AG04450 (cell line): ENCODE data around the gene PCDHB5. TPM values are rescaled to one million over a fixed set of nuclear protein-coding genes. Genes with fewer than 3 reads are reported as not detected.
"Not testable (repeated sequence)": the region's sequence is repeated elsewhere in the genome, so short reads cannot be mapped to it uniquely, and the experiment has no call there.

Source experiments
- CTCF ChIA-PET: fragments of 300-600, 350-600 bp; formaldehyde crosslinking; extraction: SDS; loops from one replicate; lab custom pipeline; 2022; ENCODE audit warnings: antibody characterized with exemption, inconsistent platforms; lab: Charles Lee
- POLR2A ChIA-PET: fragments of 350-600 bp; formaldehyde crosslinking; extraction: SDS; loops from one replicate; lab custom pipeline; 2021; ENCODE audit warnings: antibody characterized with exemption, inconsistent platforms; lab: Yijun Ruan, JAX
- DNase-seq: peaks from one replicate; pipeline ENCODE4 v3.0.0-alpha.2; 2011; ENCODE audit warnings: low read depth, low spot score
- H3K27ac ChIP-seq: one replicate; pipeline ENCODE4 v1.5.1; 2012; ENCODE audit warnings: low read depth, low read length, control low read depth
- H3K27me3 ChIP-seq: one replicate; pipeline ENCODE4 v1.6.0; 2012; ENCODE audit warnings: low read length; ENCODE audit not compliant: control insufficient read depth, insufficient read depth
- H3K4me3 ChIP-seq: 2 replicates; pipeline ENCODE4 v1.5.1; 2011; ENCODE audit warnings: mild to moderate bottlenecking, low read depth, low read length, control low read depth
- H3K9me3 ChIP-seq: 2 replicates; pipeline ENCODE4 v1.5.1; 2012; ENCODE audit warnings: low read length; ENCODE audit not compliant: control insufficient read depth, insufficient read depth
- CTCF ChIP-seq: IDR thresholded peaks from 2 replicates; pipeline ENCODE4 v1.5.1; 2011; ENCODE audit warnings: low read depth, low read length, control low read depth, inconsistent platforms
- polyA plus RNA-seq: library from polyadenylated mRNA; depleted of rRNA; stranded (reverse); fragments of >200 nt; gene quantifications from 2 replicates; pipeline ENCODE4 v1.2.3, GENCODE V29; 2011

PCDHB5 gene
- polyA plus RNA-seq, 1 experiment, result 0.68 TPM

- Histone ChIP-seq H3K27ac (no peak within 1 kb of the TSS), H3K9me3 (peaks cover 19% of the 10 kb centered on the region), H3K4me3 (no peak within 1 kb of the TSS), H3K27me3 (no peaks in the 10 kb centered on the region)
- CTCF ChIA-PET, result no interaction called here
- no peak for TF ChIP-seq CTCF
- DNase-seq, result no peak
- POLR2A ChIA-PET, result no interaction called here
These were observed 14.8 kb downstream of the PCDHB5 start, which contains the start of gene PCDHB6 for GRCh38 chr5:141149812-141150211. PCDHB6 (plus strand) TSS chr5:141150057; CDS start chr5:141150258, 201 bp downstream.

- H3K4me3 ChIP-seq, result no peak overlapping the region
- H3K9me3 ChIP-seq, result peaks cover 21% of the 10 kb centered on the region
- no peak overlapping the region for H3K27ac ChIP-seq
- no peak for TF ChIP-seq CTCF
- ChIA-PET CTCF (no interaction called here), POLR2A (no interaction called here)
- DNase-seq, result no peak
- no peaks in the 10 kb centered on the region for H3K27me3 ChIP-seq
These were observed 15.4 kb downstream of the PCDHB5 start for GRCh38 chr5:141150224-141150992.

- CTCF ChIA-PET, result no interaction called here
- POLR2A ChIA-PET, result no interaction called here
- DNase-seq, result no peak
- H3K27ac ChIP-seq, result no peak overlapping the region
- no peak for TF ChIP-seq CTCF
- no peak overlapping the region for H3K4me3 ChIP-seq
- H3K9me3 ChIP-seq, result peaks cover 26% of the 10 kb centered on the region
- H3K27me3 ChIP-seq, result no peaks in the 10 kb centered on the region
These were observed 16.0 kb downstream of the PCDHB5 start for GRCh38 chr5:141150993-141151325.

GRCh38 chr5:141151632-141152031 lies 16.6 kb downstream of the PCDHB5 start:
- CTCF ChIA-PET, result interaction anchor here (0.6 kb wide), 1 partner anchor 34 kb away, joined by 3 read pairs; no protein-coding TSS in a partner anchor
- DNase-seq, H3K27me3 ChIP-seq, H3K27ac ChIP-seq, POLR2A ChIA-PET, H3K4me3 ChIP-seq: not testable (repeated sequence)
- peaks cover 32% of the 10 kb centered on the region for H3K9me3 ChIP-seq

- H3K27me3 ChIP-seq, H3K4me3 ChIP-seq, DNase-seq, H3K27ac ChIP-seq, POLR2A ChIA-PET: not testable (repeated sequence)
- peaks cover 37% of the 10 kb centered on the region for H3K9me3 ChIP-seq
- CTCF ChIA-PET, result interaction anchor here (0.6 kb wide), 1 partner anchor 34 kb away, joined by 3 read pairs; no protein-coding TSS in a partner anchor
These were observed 17.1 kb downstream of the PCDHB5 start for GRCh38 chr5:141152096-141152495.
